Gastrocnemius medialis (tissue), 4 donors: ENCODE data around the gene CYP3A5. TPM values are rescaled to one million over a fixed set of nuclear protein-coding genes. Genes with fewer than 3 reads are reported as not detected.
"Not testable (repeated sequence)": the region's sequence is repeated elsewhere in the genome, so short reads cannot be mapped to it uniquely, and the experiment has no call there.

Experiments used
- ATAC-seq, 2 donors: fragments of 150-250 bp; one replicate each; pipeline ENCODE4 v1.9.1; 2016
- DNase-seq, 2 donors: peaks; one replicate each; pipeline ENCODE4 v3.0.0-alpha.2; 2019
- H3K27ac ChIP-seq, 4 donors: fragments of 200-600 bp; sonication (generic); 1 replicate in 1 of 4; 2 replicates in 3 of 4; pipeline ENCODE4 v1.5.1; 2016 to 2018; ENCODE audit warnings: mild to moderate bottlenecking in 2 of 4, moderate library complexity in 1 of 4
- H3K27me3 ChIP-seq, 3 donors: fragments of 200-600 bp; sonication (generic) in 2 of 3; 1 replicate in 1 of 3; 2 replicates in 2 of 3; pipeline versions ENCODE4 v1.5.1 to v1.6.0; 2016 to 2019; ENCODE audit warnings: mild to moderate bottlenecking in 1 of 3, moderate library complexity in 1 of 3
- H3K36me3 ChIP-seq, 2 donors: fragments of 200-600 bp; sonication (generic) in 1 of 2; one replicate each; pipeline ENCODE4 v1.5.1; 2017 to 2018
- H3K4me1 ChIP-seq, 2 donors: fragments of 200-600 bp; sonication (generic) in 1 of 2; one replicate each; pipeline ENCODE4 v1.5.1; 2016 to 2017; ENCODE audit warnings: mild to moderate bottlenecking in 2 of 2
- H3K4me3 ChIP-seq, 4 donors: fragments of 200-600 bp; sonication (generic) in 3 of 4; 1 replicate in 1 of 4; 2 replicates in 3 of 4; pipeline ENCODE4 v1.5.1; 2016 to 2019; ENCODE audit warnings: mild to moderate bottlenecking in 2 of 4
- H3K9me3 ChIP-seq, 3 donors: fragments of 200-600 bp; sonication (generic) in 2 of 3; 1 replicate in 1 of 3; 2 replicates in 2 of 3; pipeline ENCODE4 v1.5.1; 2016 to 2019
- POLR2A ChIP-seq, 2 donors: fragments of 450-650 bp; IDR thresholded peaks; one replicate each; pipeline ENCODE4 v1.6.1; 2017; ENCODE audit warnings: antibody characterized with exemption in 2 of 2, mild to moderate bottlenecking in 2 of 2, moderate library complexity in 2 of 2
- in situ Hi-C, 4 donors: fragments of 200-750 bp; cut with MboI; loops; one replicate each; pipeline versions ENCODE4 v1.15.0 to v1.8.0; 2017; ENCODE audit warnings: low sequenced_read_pairs in 4 of 4
- intact Hi-C: fragments of 100-400 bp; cut with DNase I; formaldehyde crosslinking; loops from one replicate; pipeline ENCODE4 v1.15.1; 2023; ENCODE audit warnings: low total_unique reads
- total RNA-seq, 4 donors: library from RNA; depleted of rRNA; stranded (reverse); fragments of >200 nt; gene quantifications; one replicate each; pipeline versions ENCODE4 v1.1.0 to v1.2.3, GENCODE V29; 2016
- TF ChIP-seq, protein P1 (sequence below), 5 experiments: fragments of 450-650 bp in 3 of 5; fragments of 200-600 bp in 2 of 5; sonication (generic) in 2 of 5; IDR thresholded peaks in 4 of 5; conservative IDR thresholded peaks in 1 of 5; 1 replicate in 4 of 5; 2 replicates in 1 of 5; pipeline ENCODE4 v1.5.1; 2016 to 2019; ENCODE audit warnings: antibody characterized with exemption in 5 of 5, mild to moderate bottlenecking in 3 of 5, moderate library complexity in 3 of 5

Gene CYP3A5
- total RNA-seq, 4 donors from 2014 or later: 0.70 to 9.2 (median 1.8) TPM; not detected in 1

DNA sequence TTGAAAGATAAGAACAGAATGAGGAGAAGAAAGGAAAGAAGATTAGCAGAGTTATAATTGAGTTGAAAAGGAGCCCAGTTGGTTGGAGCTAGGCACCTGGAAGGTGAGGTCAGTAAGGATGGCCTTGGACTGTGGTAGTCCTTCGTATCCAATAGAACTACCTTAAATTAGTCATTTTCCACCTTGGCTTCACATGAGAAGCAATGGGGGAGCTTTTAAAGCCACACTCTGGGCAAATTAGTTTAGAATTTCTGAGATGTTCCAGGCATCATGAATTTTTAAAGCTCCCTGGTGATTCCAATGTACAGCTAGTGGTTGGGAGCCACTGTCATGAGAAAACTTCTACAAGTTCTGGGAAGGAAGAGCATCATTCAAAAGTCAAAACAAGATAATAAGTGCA lies 27.3 kb upstream of the CYP3A5 start:
- TF ChIP-seq POLR2A (IDR thresholded peaks at IDR 0.05): no peak
- TF ChIP-seq, protein P1, sequence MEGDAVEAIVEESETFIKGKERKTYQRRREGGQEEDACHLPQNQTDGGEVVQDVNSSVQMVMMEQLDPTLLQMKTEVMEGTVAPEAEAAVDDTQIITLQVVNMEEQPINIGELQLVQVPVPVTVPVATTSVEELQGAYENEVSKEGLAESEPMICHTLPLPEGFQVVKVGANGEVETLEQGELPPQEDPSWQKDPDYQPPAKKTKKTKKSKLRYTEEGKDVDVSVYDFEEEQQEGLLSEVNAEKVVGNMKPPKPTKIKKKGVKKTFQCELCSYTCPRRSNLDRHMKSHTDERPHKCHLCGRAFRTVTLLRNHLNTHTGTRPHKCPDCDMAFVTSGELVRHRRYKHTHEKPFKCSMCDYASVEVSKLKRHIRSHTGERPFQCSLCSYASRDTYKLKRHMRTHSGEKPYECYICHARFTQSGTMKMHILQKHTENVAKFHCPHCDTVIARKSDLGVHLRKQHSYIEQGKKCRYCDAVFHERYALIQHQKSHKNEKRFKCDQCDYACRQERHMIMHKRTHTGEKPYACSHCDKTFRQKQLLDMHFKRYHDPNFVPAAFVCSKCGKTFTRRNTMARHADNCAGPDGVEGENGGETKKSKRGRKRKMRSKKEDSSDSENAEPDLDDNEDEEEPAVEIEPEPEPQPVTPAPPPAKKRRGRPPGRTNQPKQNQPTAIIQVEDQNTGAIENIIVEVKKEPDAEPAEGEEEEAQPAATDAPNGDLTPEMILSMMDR (IDR thresholded peaks at IDR 0.05 in 4 of 5, conservative IDR thresholded peaks at IDR 0.05 in 1 of 5): no peak
- no peak for DNase-seq
- no peaks in the 10 kb centered on the region for H3K9me3 ChIP-seq
- ATAC-seq: no peak
- intact Hi-C loops (no loop called here), in situ Hi-C loops (no loop called here)
- no peaks in the 10 kb centered on the region for H3K27me3 ChIP-seq
- H3K27ac ChIP-seq: no peak overlapping the region
- H3K4me1 ChIP-seq: no peaks in the 10 kb centered on the region
- no peak overlapping the region for H3K4me3 ChIP-seq
- H3K36me3 ChIP-seq: peaks cover 0 to 9% of the 10 kb centered on the region in 2 donors

DNA sequence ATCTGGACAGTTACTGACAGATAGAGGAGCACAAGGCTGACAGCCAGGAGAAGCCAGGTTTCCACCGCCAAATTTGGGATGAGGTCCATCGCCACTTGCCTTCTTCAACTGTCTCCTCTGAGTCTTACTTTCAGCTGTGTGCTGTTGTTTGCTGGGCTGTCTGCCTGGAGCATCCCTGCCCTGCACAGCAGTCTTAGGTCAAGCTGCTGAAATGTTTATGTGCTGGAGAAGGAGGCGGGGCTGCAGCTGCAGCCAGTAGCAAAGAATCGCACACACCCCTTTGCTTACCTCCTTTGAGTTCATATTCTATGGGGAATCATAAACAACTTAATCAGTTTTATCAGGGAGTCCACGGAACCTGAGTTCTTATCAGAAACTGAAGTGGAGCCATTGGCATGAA lies 20.1 kb upstream of the CYP3A5 start:
- in situ Hi-C loops: no loop called here
- intact Hi-C loops: no loop called here
- Histone ChIP-seq H3K4me3 (no peak overlapping the region), H3K27ac (no peak overlapping the region), H3K36me3 (no peaks in the 10 kb centered on the region), H3K9me3 (no peaks in the 10 kb centered on the region), H3K27me3 (no peaks in the 10 kb centered on the region), H3K4me1 (no peaks in the 10 kb centered on the region)
- TF ChIP-seq POLR2A (IDR thresholded peaks at IDR 0.05): no peak
- TF ChIP-seq, protein P1 (IDR thresholded peaks at IDR 0.05 in 4 of 5, conservative IDR thresholded peaks at IDR 0.05 in 1 of 5): no peak
- no peak for ATAC-seq
- no peak for DNase-seq

DNA sequence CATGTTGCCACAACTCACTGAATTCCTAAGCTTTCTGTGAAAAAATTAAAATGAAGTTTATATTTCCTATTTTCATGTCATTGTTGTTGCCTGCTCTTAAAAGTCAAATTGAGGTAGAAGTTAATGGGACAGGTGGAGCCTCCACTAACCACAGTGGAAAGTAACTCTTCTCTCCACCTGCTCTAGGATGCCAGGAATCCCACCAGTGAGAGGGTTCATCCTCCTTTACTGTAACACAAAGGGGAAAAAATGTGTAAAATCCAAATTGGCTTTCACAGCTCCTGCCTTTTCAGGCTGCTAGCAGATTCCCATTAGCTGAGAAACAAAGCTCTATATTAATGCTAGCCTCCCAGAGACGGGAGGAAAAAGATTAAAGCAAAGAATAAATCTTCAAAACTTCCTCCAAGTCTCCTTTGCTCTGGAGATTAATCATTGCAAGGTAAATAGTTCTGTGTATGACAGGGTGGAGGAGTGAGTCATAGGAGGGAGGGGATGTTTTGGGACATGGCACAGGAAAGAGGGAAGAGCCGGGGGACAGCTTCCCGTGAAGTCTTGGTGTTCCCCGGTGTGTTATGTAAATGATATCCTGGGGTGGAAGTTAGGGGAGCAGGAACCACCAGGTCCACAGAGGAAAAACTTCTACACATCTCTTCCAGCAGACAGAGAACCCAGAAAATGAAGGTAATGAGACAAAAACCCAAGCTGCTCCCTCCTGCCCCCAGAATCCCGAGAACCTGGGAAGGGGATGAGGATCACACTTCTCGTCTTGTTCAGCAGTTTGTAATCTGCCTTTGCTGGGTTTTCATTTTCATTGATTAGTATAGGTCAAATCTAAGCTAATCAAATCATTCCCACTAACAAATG lies 19.3 kb upstream of the CYP3A5 start:
- in situ Hi-C loops, ATAC-seq, H3K4me3 ChIP-seq, intact Hi-C loops, H3K27me3 ChIP-seq, H3K4me1 ChIP-seq, H3K36me3 ChIP-seq, DNase-seq, H3K27ac ChIP-seq, H3K9me3 ChIP-seq: not testable (repeated sequence)

DNA sequence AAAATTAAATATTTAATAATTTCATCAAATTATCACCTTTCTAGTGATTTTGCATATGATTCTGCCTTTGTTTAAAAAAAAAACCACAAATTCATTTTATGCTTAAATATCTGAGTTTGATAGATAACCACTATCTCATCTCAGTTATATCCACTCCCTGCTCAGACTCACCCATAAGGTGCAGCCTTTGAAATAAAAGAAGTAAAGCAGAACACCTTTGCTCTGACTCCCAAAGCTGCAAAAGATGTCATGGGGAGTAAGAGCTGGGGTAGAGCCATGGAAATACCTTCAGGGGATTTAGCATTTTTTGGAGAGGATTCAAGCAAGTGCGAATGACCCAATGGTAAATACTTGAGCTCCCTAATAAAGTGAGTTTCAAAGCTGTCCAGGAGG lies 15.1 kb upstream of the CYP3A5 start:
- no peaks in the 10 kb centered on the region for H3K9me3 ChIP-seq
- no peaks in the 10 kb centered on the region for H3K36me3 ChIP-seq
- no peaks in the 10 kb centered on the region for H3K27me3 ChIP-seq
- H3K27ac ChIP-seq: no peak overlapping the region
- in situ Hi-C loops (no loop called here), intact Hi-C loops (no loop called here)
- TF ChIP-seq POLR2A (IDR thresholded peaks at IDR 0.05): no peak
- TF ChIP-seq, protein P1 (IDR thresholded peaks at IDR 0.05 in 4 of 5, conservative IDR thresholded peaks at IDR 0.05 in 1 of 5): no peak
- H3K4me3 ChIP-seq: no peak overlapping the region
- ATAC-seq (no peak), DNase-seq (no peak)
- H3K4me1 ChIP-seq: no peaks in the 10 kb centered on the region

DNA sequence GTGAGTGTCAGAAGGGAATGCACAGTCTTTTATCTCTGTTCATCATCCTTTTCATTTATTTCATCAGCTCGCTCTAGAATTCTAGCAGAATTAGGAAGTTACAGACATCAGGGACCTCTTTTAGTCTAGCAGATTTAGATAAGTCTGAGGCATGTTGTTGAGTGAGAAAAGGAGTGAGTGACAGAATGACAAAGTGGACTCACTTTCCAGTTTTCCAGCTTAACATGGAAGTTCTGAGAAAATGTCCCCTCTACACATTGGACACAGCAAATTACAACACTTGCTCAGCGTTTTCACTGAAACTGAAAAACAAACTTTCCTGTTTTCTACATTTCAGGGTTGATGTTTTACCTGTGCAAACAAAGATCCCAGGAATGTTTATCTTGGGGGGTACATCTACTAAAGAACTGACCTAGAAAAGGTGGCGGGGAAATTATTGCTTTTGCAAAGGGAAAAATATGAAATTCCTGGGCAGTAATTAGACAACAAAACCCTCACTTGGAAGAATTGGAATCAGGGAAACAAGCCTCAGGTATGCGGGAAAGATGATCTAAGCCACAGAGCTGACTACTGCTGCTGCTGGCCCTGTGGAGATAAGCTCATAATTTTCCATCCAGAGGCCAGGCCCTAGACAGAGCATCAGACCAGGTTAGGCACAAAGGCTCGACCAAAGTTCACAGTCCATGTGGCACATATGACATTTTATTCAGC lies 14.6 kb upstream of the CYP3A5 start:
- no peaks in the 10 kb centered on the region for H3K27me3 ChIP-seq
- no peak for DNase-seq
- H3K36me3 ChIP-seq: no peaks in the 10 kb centered on the region
- H3K9me3 ChIP-seq: no peaks in the 10 kb centered on the region
- H3K4me1 ChIP-seq: no peaks in the 10 kb centered on the region
- TF ChIP-seq POLR2A (IDR thresholded peaks at IDR 0.05): no peak
- H3K4me3 ChIP-seq: no peak overlapping the region
- in situ Hi-C loops: no loop called here
- no peak overlapping the region for H3K27ac ChIP-seq
- no peak for ATAC-seq
- intact Hi-C loops: no loop called here
